ENCODE data around the gene TEX29.

Gene TEX29

GRCh38 chr13:111325941-111326620 lies 5.6 kb downstream of the TEX29 start:
- Histone ChIP-seq H3K27me3 (ENCODE audit: insufficient read depth, low read length, poor library complexity) (no peaks in the 10 kb centered on the region), H3K4me2 (ENCODE audit: insufficient read depth, low read length) (no peak overlapping the region), H3K4me1 (ENCODE audit: insufficient read depth, low read length) (peaks cover 33% of the 10 kb centered on the region), H3K36me3 (ENCODE audit: insufficient read depth, low read length) (no peaks in the 10 kb centered on the region), H3K79me2 (ENCODE audit: insufficient read depth, low read length) (no peaks in the 10 kb centered on the region), H2AFZ (ENCODE audit: low read depth, low read length) (no peak overlapping the region), H4K20me1 (ENCODE audit: insufficient read depth, low read length) (0 out of 2 replicates have a peak, but pooled peaks cover 5% of the 10 kb centered on the region), H3K27ac (ENCODE audit: low read length) (no peak overlapping the region), H3K9ac (ENCODE audit: low read depth, low read length) (no peak overlapping the region), H3K9me3 (ENCODE audit: insufficient read depth, low read length, severe bottlenecking) (no peaks in the 10 kb centered on the region), H3K4me3 (ENCODE audit: low read depth in 1 of 2, low read length in 2 of 2) (no peak overlapping the region)
- DNase-seq (no peak), ATAC-seq (ENCODE audit: insufficient read depth, low read depth) (no peak)
- TF ChIP-seq EZH2 (IDR thresholded peaks at IDR 0.05; ENCODE audit: borderline replicate concordance, low read depth, low read length, severe bottlenecking) (no peak), CTCF (IDR thresholded peaks at IDR 0.05; ENCODE audit: borderline replicate concordance, extremely low read depth, low read length, poor library complexity, severe bottlenecking) (no peak)

- no peak for ATAC-seq (ENCODE audit: insufficient read depth, low read depth)
Measured at GRCh38 chr13:111326621-111326965, 6.2 kb downstream of the TEX29 start.

GRCh38 chr13:111326981-111327642 lies 6.7 kb downstream of the TEX29 start:
- no peak for ATAC-seq (ENCODE audit: insufficient read depth, low read depth)
- TF ChIP-seq CTCF (IDR thresholded peaks at IDR 0.05; ENCODE audit: borderline replicate concordance, extremely low read depth, low read length, poor library complexity, severe bottlenecking) (no peak), EZH2 (IDR thresholded peaks at IDR 0.05; ENCODE audit: borderline replicate concordance, low read depth, low read length, severe bottlenecking) (no peak)
- Histone ChIP-seq H3K79me2 (ENCODE audit: insufficient read depth, low read length) (no peaks in the 10 kb centered on the region), H3K4me2 (ENCODE audit: insufficient read depth, low read length) (no peak overlapping the region), H3K36me3 (ENCODE audit: insufficient read depth, low read length) (no peaks in the 10 kb centered on the region), H2AFZ (ENCODE audit: low read depth, low read length) (no peak overlapping the region), H3K9me3 (ENCODE audit: insufficient read depth, low read length, severe bottlenecking) (no peaks in the 10 kb centered on the region), H3K4me3 (ENCODE audit: low read depth in 1 of 2, low read length in 2 of 2) (no peak overlapping the region), H4K20me1 (ENCODE audit: insufficient read depth, low read length) (0 out of 2 replicates have a peak, but pooled peaks cover 5% of the 10 kb centered on the region), H3K9ac (ENCODE audit: low read depth, low read length) (no peak overlapping the region), H3K4me1 (ENCODE audit: insufficient read depth, low read length) (peaks cover 33% of the 10 kb centered on the region), H3K27me3 (ENCODE audit: insufficient read depth, low read length, poor library complexity) (no peaks in the 10 kb centered on the region), H3K27ac (ENCODE audit: low read length) (no peak overlapping the region)
- DNase-seq = no peak

More at GRCh38 chr13:111326621-111326965, 6.2 kb downstream of the TEX29 start:
- H4K20me1 ChIP-seq (ENCODE audit: insufficient read depth, low read length) = 0 out of 2 replicates have a peak, but pooled peaks cover 5% of the 10 kb centered on the region
- H3K9ac ChIP-seq (ENCODE audit: low read depth, low read length) = no peak overlapping the region
- TF ChIP-seq CTCF (IDR thresholded peaks at IDR 0.05; ENCODE audit: borderline replicate concordance, extremely low read depth, low read length, poor library complexity, severe bottlenecking) (no peak), EZH2 (IDR thresholded peaks at IDR 0.05; ENCODE audit: borderline replicate concordance, low read depth, low read length, severe bottlenecking) (no peak)
- H2AFZ ChIP-seq (ENCODE audit: low read depth, low read length) = no peak overlapping the region
- no peak for DNase-seq
- no peaks in the 10 kb centered on the region for H3K36me3 ChIP-seq (ENCODE audit: insufficient read depth, low read length)
- H3K4me2 ChIP-seq (ENCODE audit: insufficient read depth, low read length) = no peak overlapping the region
- no peaks in the 10 kb centered on the region for H3K79me2 ChIP-seq (ENCODE audit: insufficient read depth, low read length)
- no peaks in the 10 kb centered on the region for H3K9me3 ChIP-seq (ENCODE audit: insufficient read depth, low read length, severe bottlenecking)
- H3K4me3 ChIP-seq (ENCODE audit: low read depth in 1 of 2, low read length in 2 of 2) = no peak overlapping the region
- H3K4me1 ChIP-seq (ENCODE audit: insufficient read depth, low read length) = peaks cover 33% of the 10 kb centered on the region
- no peak overlapping the region for H3K27ac ChIP-seq (ENCODE audit: low read length)
- no peaks in the 10 kb centered on the region for H3K27me3 ChIP-seq (ENCODE audit: insufficient read depth, low read length, poor library complexity)
